Activated CD4-positive, alpha-beta T cell treated with anti-CD3 and anti-CD28 coated beads for 24 hours (primary cell): Measurements from ENCODE around the gene THBS2.
"Not testable (repeated sequence)": the region's sequence is repeated elsewhere in the genome, so short reads cannot be mapped to it uniquely, and the experiment has no call there.

Experiments
- DNase-seq, 2 donors: peaks; one replicate each; pipeline ENCODE4 v3.0.0-alpha.2; 2020; ENCODE audit warnings: low read depth in 2 of 2

Gene THBS2

DNA sequence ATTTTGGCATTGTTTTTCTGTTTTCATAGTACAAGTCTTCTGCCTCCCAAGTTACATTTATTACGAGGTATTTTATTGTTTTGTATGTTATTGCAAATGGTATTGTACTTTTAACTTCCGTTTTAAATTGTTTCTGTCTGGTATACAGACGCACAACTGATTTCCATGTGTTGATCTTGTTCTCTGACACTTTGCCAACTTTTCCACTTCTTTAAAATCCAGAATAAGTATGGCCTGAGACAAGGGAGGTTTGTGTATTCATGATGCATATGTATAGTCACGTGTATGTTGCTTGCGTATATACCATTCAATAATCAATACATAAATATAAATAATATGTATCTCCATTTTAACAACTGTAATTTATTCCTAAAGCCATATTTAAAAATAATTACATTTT is 41.2 kb downstream of the THBS2 start:
- no peak for DNase-seq

DNA sequence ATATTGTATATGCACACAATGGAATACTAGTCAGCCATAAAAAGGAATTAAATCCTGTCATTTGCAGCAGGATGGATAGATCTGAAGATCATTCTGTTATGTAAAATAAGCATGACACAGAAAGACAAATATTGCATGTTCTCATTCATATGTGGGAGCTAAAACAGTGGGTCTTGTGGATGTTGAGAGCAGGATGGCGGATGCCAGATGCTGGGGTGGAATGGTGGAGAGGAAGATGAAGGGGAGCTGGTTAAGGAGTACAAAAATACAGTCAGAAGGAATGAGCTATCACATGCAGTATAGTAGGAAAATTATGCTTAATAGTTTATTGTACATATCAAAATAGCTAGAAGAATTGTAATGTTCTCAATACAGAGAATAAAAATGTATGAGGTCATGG is 41.8 kb downstream of the THBS2 start:
- no peak for DNase-seq

DNA sequence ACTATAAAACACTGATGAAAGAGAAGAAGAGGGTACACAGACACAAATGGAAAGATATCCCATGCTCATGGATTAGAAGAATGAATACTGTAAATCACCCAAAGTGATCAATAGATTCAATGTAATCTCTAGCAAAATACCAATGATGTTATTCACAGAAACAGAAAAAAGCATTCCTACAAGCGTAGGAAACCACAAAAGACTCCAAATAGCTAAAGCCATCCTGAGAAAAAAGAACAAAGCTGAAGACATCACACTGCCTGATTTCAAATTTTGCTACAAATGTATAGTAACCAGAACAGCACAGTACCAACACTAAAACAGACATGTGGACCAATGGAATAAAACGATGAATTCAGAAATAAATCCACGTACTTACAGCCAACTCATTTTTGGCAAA is 43.0 kb downstream of the THBS2 start:
- no peak for DNase-seq

DNA sequence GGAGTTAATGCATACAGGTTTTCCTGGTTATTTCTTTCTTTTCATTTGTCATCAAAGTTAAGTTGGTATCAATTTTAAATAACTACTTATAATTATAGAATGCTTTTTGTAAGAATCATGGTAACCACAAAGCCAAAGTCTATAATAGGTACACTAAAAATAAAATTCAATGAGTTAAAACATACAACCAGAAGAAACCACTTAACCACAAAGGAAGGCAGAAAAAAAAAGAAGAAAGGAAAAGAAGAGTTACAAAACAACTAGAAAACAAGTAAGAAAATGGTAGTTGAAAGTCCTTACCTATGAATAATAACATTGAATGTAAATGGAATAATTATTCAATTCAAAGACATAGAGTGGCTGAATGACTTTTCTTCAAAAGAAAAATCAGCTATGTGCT is 45.6 kb downstream of the THBS2 start:
- no peak for DNase-seq

DNA sequence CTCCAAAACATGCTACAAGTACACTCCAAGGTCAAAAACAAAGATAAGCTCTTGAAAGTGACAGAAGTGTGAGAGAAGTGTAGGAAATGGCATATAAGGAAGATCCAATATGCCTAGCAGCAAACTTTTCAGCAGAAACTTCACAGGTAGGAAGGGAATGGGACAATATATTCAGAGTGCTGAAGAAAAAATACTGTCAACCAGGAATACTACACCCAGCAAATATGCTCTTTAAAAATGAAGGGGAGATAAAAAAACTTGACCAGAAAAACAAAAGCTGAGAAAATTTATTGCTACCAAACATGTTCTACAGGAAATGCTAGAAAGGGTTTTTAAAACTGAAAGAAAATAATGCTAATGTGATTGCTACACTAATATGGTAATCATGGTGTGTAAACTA is 46.2 kb downstream of the THBS2 start:
- no peak for DNase-seq

DNA sequence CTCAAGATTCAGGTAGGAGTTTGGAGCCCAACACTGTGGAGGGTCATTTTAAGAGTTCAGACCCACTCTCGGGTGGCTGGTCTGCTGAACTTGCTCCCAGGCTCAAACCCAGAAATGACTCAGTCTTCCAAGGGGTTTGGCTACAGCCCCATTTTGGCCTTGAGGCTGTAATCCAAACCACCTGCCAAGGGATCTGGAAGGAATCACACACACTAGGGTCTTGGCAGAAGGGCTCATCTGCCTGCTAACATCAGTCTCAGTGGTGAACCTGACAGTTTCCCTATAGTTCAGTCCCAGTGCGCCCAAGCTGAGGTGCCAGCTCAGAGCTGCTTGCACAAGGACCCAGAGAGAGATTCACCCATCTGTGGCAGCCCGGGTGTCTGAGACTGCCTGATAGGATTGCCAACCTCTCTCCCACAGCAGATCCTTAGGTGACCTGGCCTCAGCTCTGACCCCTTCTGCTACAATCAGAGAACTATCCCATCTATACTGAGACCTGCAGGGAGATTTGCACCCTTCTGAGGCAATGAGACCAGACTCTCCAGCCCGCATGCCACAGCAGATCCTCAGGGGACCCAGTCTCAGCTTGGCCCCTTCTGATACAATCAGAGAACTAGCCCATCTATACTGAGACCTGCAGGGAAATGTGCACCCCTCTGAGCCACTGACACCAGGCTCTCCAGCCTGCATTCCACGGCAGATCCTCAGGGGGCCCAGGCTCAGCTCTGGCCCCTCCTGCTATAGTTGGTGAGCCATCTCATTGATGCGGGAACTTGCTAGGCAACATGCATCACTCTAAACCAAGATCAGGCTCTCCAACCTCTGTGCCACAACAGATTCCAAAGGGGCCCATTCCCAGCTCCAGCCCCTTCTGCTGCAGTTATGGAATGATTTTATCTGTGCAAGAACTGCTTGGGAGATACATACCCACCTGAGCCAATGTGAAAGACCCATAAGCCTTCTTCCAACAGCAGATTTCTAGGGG is 48.2 kb downstream of the THBS2 start:
- DNase-seq: no peak

DNA sequence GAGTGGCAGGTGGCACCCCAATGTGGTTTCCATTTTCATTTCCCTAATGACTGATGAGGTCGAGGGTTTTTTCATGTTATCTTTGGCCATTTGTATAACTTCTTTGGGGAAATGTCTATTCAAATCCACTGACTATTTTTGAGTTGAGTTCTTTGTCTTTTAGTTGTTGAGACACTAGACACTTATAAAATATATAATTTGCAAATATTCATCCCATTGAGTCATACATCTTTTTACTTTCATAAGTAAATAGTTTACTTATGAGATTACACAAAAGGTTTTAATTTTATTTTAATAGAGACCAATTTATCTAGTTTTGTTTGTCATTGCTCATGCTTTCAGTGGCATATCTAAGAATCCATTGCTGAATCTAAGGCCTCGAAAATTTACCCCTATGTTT is 49.5 kb downstream of the THBS2 start:
- no peak for DNase-seq

DNA sequence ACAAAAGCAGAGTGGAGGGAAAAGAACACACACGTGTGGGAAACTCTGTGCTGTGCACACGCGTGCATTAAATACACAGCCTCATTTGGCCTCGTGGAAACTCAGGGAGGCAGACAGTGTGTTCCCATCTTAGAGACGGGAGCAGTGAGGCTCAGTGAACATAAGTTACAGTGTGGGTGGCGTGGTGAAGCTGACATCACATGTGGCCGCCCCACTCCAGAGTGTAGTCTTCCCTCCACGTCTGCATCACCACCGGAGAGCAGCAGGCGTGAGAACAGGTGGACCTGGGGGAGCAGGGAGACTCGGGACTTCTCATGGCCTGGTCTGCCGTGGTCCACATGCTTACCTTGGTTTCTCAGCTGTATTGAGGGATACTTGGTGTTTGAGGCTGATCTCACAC is 51.7 kb downstream of the THBS2 start:
- DNase-seq: no peak

DNA sequence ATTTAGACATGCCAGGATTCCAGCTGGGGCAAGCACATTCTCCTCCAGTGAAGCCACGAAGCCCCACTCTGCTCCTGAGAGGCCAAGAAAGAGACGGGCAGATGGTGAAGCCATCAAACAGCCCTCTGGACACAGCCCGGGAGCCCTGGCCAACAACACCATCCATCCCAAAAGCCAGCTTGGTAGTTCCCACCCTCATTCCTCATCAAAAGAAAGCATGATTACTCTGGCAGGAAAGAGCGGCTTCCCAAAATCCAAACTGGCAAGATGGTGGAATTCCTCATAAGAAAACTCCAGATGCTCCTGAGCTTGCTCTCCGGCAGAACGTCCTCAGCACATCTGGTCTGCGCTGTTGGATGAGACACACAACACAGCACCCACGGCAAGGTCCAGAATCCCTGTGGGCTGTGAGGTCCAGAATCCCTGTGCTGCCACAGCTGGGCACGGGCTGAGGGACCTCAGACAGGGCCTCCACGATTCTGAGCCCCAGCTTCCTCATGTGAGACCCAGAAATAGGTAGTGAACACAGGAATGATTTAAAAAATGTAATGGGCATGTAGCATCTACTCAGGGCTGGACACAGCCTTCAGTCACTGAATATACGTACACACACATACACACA is 52.6 kb downstream of the THBS2 start:
- no peak for DNase-seq

DNA sequence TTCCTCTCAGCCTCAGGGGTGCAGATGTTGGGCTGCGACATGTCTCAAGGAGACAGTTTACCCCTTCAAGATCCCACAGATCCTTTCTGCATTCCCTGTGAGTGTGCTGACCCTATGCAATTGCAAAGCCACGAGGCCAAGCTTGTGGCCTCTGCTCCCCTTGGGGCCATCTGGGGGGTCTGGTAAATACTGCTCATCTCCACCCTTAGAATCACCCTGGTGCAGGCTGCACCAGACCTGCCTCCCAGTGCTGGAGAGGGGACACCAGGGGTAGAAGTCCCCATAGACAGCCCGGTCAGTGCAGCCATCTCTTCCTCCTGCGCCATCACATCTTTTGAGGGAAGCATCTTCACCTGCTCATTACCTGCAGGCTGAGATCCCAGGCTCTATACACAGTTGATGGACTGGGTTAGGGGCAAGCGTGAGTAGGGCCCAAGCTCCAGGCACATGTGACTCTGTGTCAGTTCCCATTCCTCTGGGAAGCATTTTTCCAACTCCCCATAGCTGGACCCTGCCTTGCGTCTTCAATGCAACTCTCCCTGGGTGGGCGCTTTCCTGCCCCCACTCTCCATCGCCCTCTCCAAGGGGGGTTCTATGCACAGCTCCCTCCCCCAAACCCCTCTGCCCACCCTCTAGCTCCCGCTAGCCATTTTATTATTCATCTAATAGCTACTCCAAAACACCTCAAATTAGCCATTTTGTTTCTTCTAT is 53.9 kb downstream of the THBS2 start:
- no peak for DNase-seq

DNA sequence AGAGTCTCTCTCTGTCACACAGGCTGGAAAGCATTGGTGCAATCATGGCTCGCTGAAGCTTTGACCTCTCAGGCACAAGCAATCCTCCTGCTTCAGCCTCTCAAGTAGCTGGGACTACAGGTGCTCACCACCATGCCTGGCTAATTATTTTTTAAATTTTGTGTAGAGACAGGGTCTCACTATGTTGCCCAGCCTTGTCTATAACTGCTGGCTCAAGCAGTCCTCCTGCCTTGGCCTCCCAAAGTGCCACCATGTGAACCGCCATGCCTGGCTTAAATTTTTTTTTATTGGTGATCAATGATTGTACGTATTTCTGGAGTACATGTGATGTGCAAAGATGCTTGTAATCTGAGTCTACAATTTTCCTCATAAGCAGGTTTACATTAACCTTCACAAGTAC is 54.8 kb downstream of the THBS2 start:
- no peak for DNase-seq

DNA sequence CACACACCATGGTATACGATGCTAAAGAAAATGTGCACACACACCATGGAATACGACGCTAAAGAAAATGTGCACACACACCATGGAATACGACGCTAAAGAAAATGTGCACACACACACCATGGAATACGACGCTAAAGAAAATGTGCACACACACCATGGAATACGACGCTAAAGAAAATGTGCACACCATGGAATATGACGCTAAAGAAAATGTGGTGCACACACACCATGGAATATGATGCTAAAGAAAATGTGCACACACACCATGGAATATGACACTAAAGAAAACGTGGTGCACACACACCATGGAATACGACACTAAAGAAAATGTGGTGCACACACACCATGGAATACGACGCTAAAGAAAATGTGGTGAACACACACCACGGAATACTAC is 55.7 kb downstream of the THBS2 start:
- not testable (repeated sequence) for DNase-seq

DNA sequence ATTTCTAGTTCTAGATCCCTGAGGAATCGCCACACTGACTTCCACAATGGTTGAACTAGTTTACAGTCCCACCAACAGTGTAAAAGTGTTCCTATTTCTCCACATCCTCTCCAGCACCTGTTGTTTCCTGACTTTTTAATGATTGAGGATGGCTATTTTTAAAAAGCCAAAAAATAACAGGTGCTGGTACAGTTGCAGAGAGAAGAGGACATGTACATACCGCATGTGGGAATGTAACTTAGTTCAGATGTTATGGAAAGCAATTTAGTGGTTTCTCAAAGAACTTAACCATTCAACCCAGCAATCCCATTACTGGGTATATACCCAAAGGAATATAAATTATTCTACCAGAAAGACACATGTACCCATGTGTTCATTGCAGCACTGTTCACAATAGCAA is 57.4 kb downstream of the THBS2 start:
- not testable (repeated sequence) for DNase-seq

DNA sequence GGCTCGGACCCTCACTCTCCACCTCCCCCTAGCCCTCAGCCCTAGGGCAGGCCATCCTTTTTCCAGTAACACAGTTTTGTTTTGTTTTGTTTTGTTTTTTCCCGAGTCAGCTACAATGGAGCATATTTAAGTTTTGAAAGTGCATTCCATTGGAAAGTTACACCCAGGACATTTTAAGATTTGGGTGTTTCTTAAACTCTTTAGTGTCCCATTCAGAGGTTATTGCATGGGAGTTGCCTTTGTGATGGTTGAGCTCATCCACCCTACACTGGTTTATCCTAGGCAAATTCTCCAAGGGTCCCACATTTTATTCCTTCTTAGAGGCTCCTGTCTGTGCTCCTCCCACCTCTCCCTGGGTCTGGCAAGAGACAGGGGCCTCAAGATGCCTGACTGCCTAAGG is 58.9 kb downstream of the THBS2 start:
- no peak for DNase-seq

DNA sequence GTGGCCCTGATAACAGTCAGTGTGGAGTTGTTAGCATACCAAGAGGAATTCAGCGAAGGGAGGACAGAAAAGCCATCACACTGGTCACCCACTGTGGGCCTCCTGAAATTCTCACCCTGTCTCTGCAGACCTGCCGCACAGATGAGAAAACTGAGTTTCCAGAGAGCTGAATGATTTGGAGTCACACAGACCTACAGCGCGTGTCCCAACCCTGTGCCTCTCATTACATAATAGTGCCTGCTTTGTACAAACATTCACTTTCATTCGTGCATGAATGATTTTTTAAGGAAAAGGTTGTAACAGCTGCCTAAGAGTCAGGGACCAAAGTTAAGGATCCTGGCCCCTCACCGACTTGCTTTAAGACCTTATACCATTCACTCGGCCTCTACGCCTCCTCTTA is 62.7 kb downstream of the THBS2 start:
- no peak for DNase-seq

DNA sequence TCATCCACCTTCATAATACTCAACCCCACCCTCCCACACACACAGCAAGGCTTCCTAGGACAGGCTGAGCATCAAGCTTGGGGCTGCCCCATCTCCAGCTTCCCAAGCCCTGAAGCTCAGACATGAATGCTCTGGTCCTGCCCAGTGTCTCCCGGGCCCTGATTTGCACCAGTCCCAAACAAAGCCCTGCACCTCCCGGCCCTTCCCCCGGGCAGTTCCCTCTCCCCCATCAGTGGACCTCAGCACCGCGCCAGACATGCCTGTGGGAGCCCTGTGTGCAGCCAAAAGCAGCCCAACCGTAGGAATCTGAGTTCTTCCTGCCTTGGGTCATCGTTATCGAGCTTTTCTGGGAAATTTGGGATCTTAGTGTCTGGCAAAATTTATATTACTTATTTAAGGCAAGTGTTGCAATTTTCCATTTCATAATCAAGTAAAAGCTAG is 63.5 kb downstream of the THBS2 start:
- DNase-seq: no peak

DNA sequence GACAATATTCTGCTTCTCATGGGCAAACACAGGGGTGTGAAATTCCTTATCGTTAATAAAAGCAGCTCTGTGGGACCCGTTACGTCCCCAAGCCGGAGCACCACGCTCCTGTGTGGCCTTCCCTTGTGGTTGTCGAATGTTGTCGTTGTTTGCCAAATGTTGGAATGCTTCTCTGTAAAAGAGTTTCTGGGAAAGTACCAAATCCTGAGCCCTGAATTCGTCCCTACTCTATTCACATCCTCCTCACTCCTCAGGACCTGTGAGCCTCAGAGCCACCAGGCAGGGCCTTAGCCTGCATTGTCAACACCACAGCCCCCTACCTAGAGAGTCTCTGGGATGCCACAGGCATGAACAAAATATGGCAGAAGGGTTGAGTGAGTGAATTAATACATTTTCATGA is 64.0 kb downstream of the THBS2 start:
- no peak for DNase-seq

DNA sequence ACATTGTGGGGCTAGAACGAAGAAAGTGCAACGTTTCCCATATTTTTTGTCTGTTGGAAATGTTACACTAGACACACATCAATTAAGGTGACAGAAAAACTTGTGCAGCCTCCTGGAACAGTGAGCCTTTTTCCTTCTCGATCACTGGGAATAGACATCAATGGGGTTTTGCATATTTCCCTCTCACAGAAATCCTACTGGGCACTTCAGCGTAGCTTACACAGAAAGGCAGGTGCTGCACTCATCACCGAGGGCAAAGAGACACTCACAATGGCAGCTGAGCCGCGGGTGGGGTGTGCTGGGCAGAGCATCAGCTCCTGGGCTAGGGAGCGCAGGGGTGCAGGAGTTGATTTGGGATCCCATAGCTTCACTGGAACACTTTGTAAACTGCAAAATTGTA is 64.5 kb downstream of the THBS2 start:
- no peak for DNase-seq

DNA sequence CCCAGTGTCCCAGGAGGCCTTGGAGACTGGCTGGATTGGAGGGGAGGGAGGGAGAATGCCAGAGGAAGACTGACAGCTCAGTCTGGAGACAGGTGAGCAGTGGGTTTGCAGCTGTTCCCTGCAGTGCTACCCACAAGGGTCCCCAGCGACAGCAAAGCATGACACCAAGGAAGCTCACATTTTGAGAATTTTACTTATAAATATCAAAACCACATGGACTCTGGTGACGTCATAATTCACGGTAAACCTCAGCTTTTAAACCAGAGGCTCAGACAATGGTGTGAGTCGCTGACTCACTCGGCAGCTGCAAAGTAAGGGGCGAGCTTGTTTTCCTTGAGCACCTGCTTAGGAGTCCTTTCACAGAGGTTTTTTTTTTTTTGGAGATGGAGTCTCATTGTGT is 65.2 kb downstream of the THBS2 start:
- DNase-seq: no peak

DNA sequence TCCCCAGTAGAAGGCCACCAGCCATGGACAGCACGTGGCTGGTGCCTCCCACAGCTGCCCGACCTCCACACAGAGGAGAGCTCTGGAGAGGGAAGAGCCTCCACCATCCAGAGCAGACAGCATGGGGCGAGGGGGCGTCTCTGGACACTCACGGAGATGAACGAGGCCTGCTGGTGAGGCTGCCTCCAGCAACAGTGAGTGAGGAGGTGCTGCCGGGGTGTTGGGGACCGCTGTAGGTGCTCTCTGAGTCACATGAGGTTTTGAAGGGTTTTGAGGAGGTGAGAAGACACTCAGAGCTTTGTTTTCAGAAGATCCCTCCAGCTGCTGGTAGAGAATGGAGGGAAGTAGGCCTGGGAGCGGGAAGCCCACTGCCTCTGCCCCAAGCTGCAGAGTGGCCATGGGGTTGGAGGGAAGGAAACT is 65.6 kb downstream of the THBS2 start:
- DNase-seq: no peak

DNA sequence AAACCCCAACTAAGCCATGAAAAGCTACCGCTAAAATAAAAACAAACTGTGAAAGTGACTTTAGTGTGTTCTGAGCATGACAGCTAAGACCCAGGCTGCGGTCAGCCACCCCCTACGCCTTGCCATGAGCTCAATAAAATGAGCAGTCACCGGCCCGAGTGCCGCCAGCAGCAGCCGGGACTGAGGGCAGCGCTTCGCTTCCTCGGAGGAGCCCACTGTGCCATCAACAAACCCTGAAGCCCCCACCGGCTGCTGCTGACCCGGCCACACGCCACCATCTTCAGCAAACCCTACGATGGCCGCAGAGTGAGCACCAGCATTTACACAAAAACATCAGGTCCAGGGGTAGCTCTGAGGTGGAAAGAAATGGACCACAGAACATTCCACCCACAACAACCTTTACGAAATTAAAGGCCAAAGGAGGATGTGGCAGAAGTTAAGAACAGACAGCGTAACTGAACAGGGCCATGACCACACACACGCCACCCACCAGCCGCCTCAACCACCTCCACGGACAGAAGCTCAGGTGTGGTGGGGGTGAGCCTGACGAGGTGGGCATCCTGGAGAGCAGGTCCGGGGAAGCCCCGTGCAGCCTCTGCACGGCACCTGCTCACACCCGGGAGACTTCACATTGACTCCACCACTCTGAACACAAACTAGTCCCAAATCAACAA is 67.0 kb downstream of the THBS2 start:
- no peak for DNase-seq
